ENCODE measurements around the gene GAGE10. TPM values are rescaled to one million over a fixed set of nuclear protein-coding genes. Genes with fewer than 3 reads are reported as not detected.

The GAGE10 gene
- total RNA-seq (2014; rRNA removed; shearing (Covaris generic); ENCODE audit: low replicate concordance) = not detected in 2 replicates

DNA sequence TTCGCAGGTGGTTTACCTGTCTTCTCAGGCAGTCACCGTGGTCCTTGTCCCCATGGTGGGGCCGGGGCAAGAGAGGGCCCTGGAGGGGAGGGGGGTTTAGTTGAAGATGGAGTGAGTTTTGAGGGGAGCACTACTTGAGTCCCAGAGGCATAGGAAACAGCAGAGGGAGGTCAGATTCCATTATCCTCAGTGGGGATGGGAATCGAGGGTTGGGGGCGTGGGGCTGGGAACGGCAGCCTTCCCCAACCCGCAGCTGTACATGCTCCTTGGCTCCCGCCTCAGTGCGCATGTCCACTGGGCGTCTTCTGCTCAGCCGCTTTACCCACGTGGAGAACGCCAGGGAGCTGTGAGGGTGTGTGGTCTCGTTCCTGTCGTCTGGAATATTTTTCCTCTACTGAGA, at the start of gene GAGE10:
GAGE10 (plus strand) TSS at position 301 of the 400 bp plus-strand sequence. CDS start 1,214 bp downstream, outside the sequence.
- no peak for DNase-seq (ENCODE audit: low read depth)
- in situ Hi-C loops (cut with HindIII; ENCODE audit: low pct_unique_long_range_greater_than_20kb, low sequenced_read_pairs) = no loop called here

DNA sequence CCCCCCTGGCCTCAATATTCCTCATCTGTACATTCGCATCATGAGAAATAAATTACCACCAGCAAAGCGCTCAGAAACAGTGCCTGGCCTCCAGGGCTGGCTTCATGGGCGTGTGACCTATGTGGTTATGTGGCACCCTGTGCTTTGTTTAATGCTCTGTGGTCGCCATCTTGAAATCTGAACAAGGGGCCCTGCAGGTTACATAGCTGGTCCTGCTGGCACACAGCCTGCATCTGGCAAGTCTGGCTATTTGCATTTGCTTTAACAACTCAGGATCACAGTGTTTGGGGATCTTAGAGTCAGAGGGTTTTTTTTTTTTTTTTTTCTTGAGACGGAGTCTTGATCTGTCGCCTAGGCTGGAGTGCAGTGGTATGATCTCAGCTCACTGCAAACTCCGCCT, 48.8 kb upstream of the GAGE10 start:
- in situ Hi-C loops (cut with HindIII; ENCODE audit: low pct_unique_long_range_greater_than_20kb, low sequenced_read_pairs) = no loop called here

DNA sequence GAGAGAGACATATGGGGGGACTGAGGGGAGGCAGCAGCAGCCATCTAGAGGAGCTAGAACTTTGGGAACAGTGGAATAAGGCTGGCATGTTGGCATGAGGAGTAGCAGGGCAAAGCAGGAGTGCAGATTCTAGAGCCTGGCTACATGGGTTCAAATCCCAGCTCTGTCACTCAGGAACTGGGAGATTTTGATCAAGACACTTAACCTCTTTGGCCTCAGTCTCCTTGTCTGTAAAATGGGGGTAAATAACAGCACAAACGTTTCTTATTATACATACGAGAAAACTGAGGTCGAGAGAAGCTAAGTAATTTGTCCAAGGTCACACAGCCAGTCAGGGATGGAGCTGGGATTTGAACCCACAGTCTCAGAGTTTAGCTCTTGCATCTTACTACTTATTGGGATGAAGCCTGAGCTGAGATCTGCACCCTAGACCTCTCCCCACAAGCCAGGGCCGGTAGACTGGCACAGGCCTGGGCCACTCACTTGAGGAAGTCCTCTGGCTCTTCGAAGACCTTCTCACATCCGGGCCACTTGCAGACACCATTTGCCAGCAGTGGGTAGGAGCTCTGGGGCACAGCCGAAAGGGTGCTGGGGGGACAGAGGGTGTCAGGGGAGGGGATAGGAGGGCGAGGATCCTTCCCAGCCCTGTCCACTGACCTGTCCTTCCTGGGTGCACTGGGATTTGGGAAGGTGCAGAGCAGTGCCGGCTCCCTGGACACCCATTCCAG, 47.0 kb upstream of the GAGE10 start:
- in situ Hi-C loops (cut with HindIII; ENCODE audit: low pct_unique_long_range_greater_than_20kb, low sequenced_read_pairs) = no loop called here
- DNase-seq (ENCODE audit: low read depth) = no peak

More for the DNA sequence above, 48.8 kb upstream of the GAGE10 start:
- no peak for DNase-seq (ENCODE audit: low read depth)

DNA sequence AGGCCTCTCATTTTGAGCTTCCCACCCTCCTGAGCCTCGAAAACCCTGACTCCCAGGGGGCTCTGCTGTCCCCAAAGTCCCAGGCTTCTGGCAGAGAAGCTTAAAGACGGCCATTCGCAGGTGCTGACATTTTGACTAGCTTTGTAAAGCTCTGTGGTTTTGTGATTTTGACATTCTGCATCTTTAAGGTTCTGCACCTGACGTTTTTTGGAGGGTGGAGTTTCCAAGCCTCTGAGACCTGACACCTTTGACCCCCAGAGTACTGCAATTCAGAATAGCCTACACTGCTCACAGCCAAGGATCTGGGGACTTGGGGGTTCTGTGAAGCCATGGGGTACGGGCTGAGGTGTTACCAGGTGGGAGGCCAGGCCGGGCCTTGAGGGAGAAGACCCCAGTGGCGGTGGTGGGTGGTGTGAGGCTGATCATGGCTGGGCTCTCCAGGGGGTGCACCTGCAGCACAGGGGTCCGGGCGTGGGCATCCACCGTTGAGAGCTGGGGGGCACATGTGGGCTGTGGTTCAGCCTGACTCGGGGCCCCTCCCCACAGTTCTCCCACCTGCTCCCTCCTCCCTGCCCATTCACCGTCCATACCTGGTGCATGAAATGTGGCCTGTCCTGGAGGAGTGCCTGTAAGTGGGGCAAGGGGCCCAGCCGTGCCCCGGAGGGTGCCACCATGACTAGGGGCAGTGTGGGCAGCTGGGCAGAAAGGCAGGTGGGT, 46.2 kb upstream of the GAGE10 start:
- no peak for DNase-seq (ENCODE audit: low read depth)
- in situ Hi-C loops (cut with HindIII; ENCODE audit: low pct_unique_long_range_greater_than_20kb, low sequenced_read_pairs) = no loop called here

GRCh38 chrX:49257846-49258748, 45.3 kb upstream of the GAGE10 start:
- no peak for DNase-seq (ENCODE audit: low read depth)
- in situ Hi-C loops (cut with HindIII; ENCODE audit: low pct_unique_long_range_greater_than_20kb, low sequenced_read_pairs) = no loop called here

GRCh38 chrX:49258749-49259124, 44.7 kb upstream of the GAGE10 start:
- DNase-seq (ENCODE audit: low read depth) = no peak
- in situ Hi-C loops (cut with HindIII; ENCODE audit: low pct_unique_long_range_greater_than_20kb, low sequenced_read_pairs) = no loop called here

- DNase-seq (ENCODE audit: low read depth) = no peak
- in situ Hi-C loops (cut with HindIII; ENCODE audit: low pct_unique_long_range_greater_than_20kb, low sequenced_read_pairs) = no loop called here
Observed at GRCh38 chrX:49260221-49260985, 43.0 kb upstream of the GAGE10 start.

DNA sequence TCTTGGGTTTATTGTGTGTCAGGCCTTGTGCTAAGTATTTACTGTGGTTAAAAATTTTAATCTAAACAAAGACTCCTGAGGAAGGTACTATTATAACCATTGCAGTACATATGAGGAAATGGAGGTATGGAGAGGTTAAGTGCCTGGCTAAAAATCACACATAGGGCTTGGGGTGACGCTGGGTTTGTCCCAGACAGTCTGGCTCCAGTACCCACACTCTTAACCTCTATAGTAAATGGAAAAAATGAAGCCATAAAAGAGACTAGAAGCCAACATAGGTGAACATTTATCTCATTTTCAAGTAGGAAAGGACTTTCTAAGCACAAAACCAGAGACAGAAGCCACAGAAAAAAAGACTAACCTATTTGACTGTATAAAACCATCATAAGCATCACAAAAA, 40.8 kb upstream of the GAGE10 start:
- no peak for DNase-seq (ENCODE audit: low read depth)
- in situ Hi-C loops (cut with HindIII; ENCODE audit: low pct_unique_long_range_greater_than_20kb, low sequenced_read_pairs) = no loop called here

DNA sequence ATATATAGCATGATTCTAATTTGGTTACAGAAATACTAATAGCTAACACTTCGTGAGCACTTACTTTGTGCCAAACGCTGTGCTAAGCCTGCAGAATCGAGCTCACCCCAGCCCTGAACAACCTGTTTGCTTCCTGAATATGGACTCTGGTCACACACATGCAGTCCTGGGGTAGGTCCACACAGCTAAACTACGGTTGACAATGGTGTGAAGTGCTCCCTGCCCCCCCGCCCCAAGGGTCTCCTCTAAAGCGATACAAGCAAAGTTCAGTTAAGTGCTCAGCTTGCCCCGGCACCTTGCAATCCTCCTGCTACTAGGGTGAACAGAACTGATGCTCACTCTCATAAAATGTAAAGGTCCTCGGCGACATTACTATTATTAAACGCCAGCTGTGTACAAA, 39.8 kb upstream of the GAGE10 start:
- in situ Hi-C loops (cut with HindIII; ENCODE audit: low pct_unique_long_range_greater_than_20kb, low sequenced_read_pairs) = no loop called here
- no peak for DNase-seq (ENCODE audit: low read depth)

GRCh38 chrX:49264460-49264859, 39.0 kb upstream of the GAGE10 start, which contains the start of gene FOXP3:
TSS of gene FOXP3 (minus strand) at chrX:49264710. CDS start at chrX:49258505, 6,205 bp downstream.
- in situ Hi-C loops (cut with HindIII; ENCODE audit: low pct_unique_long_range_greater_than_20kb, low sequenced_read_pairs) = no loop called here
- no peak for DNase-seq (ENCODE audit: low read depth)

- no peak for DNase-seq (ENCODE audit: low read depth)
- in situ Hi-C loops (cut with HindIII; ENCODE audit: low pct_unique_long_range_greater_than_20kb, low sequenced_read_pairs) = no loop called here
Observed at GRCh38 chrX:49266523-49267445, 36.7 kb upstream of the GAGE10 start.

DNA sequence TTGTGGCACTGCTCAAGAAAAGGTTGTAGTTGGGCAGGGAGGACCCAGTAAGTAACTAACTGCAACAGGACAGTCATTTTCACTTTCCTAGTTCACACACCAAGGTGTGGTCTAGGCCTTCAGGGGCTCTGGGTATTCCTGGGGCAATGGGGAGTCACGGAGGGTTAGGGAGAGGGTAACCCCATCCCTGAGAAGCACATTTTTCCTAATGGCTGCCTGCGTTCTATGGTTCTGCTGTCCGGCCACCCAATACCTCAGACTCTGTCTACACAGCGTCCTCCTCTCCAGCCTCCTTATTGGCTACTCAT, 34.8 kb upstream of the GAGE10 start:
- in situ Hi-C loops (cut with HindIII; ENCODE audit: low pct_unique_long_range_greater_than_20kb, low sequenced_read_pairs) = no loop called here
- no peak for DNase-seq (ENCODE audit: low read depth)

DNA sequence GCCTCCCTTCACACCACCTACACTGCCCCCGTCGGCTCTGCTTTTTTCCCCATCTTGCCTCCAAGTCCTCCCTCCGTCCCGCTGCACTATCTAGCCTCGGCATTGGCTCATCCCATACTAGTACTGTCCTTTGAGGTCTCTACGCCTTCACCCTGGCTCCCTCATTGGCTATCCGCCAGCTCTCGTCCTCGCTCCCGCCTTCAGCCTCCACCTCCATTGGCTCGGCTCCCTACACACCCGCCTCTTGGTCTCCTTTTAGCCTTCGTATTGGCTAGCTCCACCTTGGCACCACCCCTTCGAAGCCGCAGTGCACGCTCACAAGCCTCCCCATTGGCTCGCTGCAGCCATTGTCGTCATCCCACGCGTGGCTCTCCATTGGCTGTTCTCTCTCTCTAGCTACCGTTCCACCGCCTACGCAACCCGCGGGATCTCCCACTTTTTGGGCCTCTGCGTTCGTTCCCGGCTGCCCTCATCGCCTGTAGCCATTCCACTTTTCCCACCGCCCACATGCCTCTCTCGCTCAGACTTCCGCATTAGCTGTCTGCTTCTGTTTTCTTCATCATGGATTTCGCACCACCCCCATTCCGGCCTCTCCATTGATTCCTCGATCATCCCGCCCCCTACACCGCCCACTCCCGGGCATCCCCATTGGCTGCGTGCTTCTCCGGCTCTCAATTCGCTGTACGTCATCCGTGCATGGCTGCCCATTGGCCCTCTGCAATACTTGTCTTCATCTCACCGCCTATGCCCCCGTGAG, 34.3 kb upstream of the GAGE10 start:
- peak; percentile 98 for DNase-seq (ENCODE audit: low read depth)
- in situ Hi-C loops (cut with HindIII; ENCODE audit: low pct_unique_long_range_greater_than_20kb, low sequenced_read_pairs) = no loop called here

DNA sequence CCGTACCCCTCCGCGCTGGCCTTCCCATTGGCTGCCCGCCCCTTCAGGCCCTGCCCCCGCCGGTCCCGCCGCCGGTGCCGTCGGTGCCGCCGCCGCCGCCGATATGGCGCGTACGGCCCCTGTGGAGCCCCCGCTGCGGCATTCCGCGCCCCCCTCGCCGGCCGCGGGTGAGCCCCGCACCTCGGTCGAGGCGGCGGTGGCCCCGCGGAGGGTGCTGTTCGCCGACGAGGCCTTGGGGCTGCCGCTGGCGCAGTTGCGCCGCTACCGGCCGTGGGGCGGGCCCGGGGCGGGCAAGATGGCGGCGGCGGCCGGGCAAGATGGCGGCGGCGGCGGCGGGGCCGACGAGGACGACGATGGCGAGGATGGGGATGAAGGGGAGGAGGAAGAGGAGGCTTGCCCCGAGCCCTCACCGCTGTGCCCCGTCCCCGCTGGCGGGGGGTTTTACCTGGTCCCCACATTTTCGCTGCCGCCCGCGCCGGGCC, 33.6 kb upstream of the GAGE10 start, which contains the start of gene PPP1R3F:
PPP1R3F (plus strand) TSS at position 27 of the 482 bp plus-strand sequence; CDS start at position 104, 77 bp downstream.
- no peak for DNase-seq (ENCODE audit: low read depth)
- in situ Hi-C loops (cut with HindIII; ENCODE audit: low pct_unique_long_range_greater_than_20kb, low sequenced_read_pairs) = no loop called here

DNA sequence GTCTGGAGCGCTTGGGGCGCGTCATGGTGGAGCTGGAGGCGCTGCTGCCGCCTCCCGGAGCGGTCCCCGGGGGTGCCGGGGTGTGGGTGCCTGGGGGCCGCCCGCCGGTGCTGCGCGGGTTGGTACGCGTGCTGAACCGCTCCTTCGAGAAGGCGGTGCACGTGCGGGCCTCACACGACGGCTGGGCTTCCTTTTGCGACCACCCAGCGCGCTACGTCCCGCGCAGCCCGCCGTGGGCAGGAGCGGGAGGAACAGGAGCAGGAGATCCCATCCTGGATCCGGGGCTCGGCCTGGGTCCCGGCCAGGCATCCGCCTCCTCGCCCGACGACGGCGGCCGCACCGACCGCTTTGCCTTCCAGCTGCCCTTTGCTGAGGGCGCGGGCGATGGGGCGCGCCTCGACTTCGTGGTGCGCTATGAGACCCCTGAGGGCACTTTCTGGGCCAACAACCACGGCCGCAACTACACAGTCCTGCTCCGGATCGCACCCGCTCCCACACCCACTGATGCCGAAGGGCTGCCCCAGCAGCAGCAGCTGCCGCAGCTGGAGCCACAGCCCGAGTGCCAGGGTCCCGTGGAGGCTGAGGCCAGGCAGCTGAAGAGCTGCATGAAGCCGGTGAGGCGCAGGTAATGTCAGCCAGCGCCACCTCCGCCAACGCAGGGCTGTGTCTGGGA, 33.1 kb upstream of the GAGE10 start:
- in situ Hi-C loops (cut with HindIII; ENCODE audit: low pct_unique_long_range_greater_than_20kb, low sequenced_read_pairs) = no loop called here
- no peak for DNase-seq (ENCODE audit: low read depth)

- no peak for DNase-seq (ENCODE audit: low read depth)
- in situ Hi-C loops (cut with HindIII; ENCODE audit: low pct_unique_long_range_greater_than_20kb, low sequenced_read_pairs) = no loop called here
Observed at GRCh38 chrX:49271341-49271740, 32.1 kb upstream of the GAGE10 start.

Measured in Caki2 (cell line).